ENCODE data around the gene CSF2RB.

Gene CSF2RB

DNA sequence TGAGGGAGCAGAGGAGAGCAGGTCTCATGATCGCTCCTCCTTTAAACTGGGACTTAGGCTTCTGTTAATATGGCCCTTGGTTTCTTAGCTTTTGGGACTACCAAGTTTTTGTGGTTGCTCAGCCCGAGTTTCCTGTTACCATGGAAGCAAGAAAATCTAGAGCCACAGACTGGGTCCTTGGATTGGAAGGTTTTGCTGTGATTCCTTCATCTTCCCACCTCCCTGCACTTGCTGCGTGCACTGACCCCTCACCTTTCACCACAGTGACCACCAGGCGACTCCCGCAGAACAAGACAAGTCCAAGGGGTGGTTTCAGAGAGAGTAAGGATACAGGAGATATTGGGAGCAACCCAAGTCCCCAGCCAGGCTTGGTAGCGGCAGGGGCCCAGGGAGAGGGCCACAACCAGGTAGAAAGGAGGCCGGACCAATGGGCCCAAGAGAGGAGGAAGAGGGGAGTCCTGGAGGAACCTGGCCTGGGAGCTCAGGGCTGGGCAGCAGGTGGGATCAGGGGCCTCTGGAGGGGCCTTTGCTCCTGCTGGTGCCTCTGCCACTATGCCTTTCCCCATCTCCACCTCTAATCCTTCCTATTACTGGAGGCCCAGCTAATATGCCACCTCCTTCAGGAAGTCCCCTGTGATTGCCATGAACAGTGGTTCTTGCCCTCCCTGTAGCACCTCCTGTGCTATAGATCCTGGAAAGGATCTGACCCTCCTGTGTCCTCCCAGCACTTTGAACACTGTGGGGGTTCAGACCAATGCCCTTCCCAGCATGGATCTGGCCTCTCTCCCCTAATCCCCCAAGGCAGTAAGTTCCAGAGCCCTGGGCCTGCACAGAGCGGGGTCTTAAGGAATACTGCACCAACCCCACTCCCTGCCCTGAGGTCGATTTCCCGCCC is 21.2 kb downstream of the CSF2RB start:
- ATAC-seq (no peak), DNase-seq (ENCODE audit: low spot score in 2 of 2) (no peak)
- Mint-ChIP-seq H3K9me3 (no peaks in the 10 kb centered on the region), H3K4me1 (no peaks in the 10 kb centered on the region), H3K27ac (no peak overlapping the region), H3K36me3 (no peaks in the 10 kb centered on the region), H3K4me3 (no peak overlapping the region)

GRCh38 chr22:36935313-36935610 is 21.8 kb downstream of the CSF2RB start:
- Mint-ChIP-seq H3K4me3 (no peak overlapping the region), H3K9me3 (no peaks in the 10 kb centered on the region), H3K27ac (no peak overlapping the region), H3K36me3 (no peaks in the 10 kb centered on the region), H3K4me1 (peaks cover under 1% of the 10 kb centered on the region)
- DNase-seq (ENCODE audit: low spot score in 2 of 2) (no peak), ATAC-seq (no peak)

- Mint-ChIP-seq H3K36me3 (no peaks in the 10 kb centered on the region), H3K27ac (peak overlapping the region; percentile 87), H3K4me3 (no peak overlapping the region), H3K4me1 (peaks cover 5% of the 10 kb centered on the region), H3K9me3 (no peaks in the 10 kb centered on the region)
- ATAC-seq = no peak
- DNase-seq (ENCODE audit: low spot score in 2 of 2) = no peak
These were observed 22.3 kb downstream of the CSF2RB start for GRCh38 chr22:36935694-36936093.

DNA sequence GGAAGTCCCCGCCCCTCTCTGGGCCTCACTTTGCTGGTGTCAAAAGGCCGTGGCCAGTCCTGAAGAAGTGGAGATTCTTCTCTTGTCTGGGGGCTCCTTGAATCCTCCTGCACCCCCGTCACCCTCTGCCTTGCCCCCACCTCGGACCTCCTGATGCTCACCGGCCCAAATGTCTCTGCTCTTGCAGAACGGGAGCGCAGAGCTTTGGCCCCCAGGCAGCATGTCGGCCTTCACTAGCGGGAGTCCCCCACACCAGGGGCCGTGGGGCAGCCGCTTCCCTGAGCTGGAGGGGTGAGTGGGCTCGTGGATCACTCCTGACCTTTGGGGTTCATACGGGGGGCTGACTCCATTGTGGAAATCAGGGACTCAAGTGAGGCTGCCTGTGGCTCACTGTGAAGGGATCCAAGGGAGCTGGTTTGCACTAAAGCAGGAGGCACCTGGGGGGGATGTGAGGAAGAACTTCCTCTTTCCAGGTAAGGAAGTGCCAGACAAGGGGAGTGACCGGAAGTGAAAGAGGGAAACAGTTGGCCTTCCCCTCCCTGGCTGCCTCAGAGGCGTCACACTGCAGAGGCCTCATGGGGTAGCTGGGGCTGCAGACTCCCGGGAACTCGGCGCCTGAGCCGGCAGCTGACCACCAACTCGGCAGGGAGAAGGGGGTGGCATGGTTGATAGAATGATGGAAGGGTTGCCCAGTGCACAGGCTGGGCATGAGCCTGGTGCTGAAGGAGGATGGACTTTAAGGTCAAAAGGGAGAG is 23.1 kb downstream of the CSF2RB start:
- Mint-ChIP-seq H3K4me1 (peaks cover 6% of the 10 kb centered on the region), H3K36me3 (no peaks in the 10 kb centered on the region), H3K9me3 (no peaks in the 10 kb centered on the region), H3K4me3 (no peak overlapping the region), H3K27ac (peak overlapping the region; percentile 87)
- DNase-seq (ENCODE audit: low spot score in 2 of 2) (no peak), ATAC-seq (no peak)

DNA sequence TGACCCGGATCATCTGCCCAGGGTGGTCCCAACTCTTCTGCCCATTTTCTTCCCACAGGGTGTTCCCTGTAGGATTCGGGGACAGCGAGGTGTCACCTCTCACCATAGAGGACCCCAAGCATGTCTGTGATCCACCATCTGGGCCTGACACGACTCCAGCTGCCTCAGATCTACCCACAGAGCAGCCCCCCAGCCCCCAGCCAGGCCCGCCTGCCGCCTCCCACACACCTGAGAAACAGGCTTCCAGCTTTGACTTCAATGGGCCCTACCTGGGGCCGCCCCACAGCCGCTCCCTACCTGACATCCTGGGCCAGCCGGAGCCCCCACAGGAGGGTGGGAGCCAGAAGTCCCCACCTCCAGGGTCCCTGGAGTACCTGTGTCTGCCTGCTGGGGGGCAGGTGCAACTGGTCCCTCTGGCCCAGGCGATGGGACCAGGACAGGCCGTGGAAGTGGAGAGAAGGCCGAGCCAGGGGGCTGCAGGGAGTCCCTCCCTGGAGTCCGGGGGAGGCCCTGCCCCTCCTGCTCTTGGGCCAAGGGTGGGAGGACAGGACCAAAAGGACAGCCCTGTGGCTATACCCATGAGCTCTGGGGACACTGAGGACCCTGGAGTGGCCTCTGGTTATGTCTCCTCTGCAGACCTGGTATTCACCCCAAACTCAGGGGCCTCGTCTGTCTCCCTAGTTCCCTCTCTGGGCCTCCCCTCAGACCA is 24.0 kb downstream of the CSF2RB start:
- Mint-ChIP-seq H3K4me1 (peaks cover 6% of the 10 kb centered on the region), H3K9me3 (no peaks in the 10 kb centered on the region), H3K4me3 (no peak overlapping the region), H3K27ac (no peak overlapping the region), H3K36me3 (no peaks in the 10 kb centered on the region)
- ATAC-seq (no peak), DNase-seq (ENCODE audit: low spot score in 2 of 2) (no peak)

GRCh38 chr22:36938028-36938425 is 24.6 kb downstream of the CSF2RB start:
- H3K27ac Mint-ChIP-seq = no peak overlapping the region
- H3K4me1 Mint-ChIP-seq = peaks cover 6% of the 10 kb centered on the region
- DNase-seq (ENCODE audit: low spot score in 2 of 2) = no peak
- ATAC-seq = no peak
- no peaks in the 10 kb centered on the region for H3K36me3 Mint-ChIP-seq
- no peak overlapping the region for H3K4me3 Mint-ChIP-seq
- no peaks in the 10 kb centered on the region for H3K9me3 Mint-ChIP-seq

DNA sequence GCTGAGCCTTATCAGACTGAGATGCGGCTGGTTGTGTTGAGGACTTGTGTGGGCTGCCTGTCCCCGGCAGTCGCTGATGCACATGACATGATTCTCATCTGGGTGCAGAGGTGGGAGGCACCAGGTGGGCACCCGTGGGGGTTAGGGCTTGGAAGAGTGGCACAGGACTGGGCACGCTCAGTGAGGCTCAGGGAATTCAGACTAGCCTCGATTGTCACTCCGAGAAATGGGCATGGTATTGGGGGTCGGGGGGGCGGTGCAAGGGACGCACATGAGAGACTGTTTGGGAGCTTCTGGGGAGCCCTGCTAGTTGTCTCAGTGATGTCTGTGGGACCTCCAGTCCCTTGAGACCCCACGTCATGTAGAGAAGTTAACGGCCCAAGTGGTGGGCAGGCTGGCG is 25.5 kb downstream of the CSF2RB start:
- Mint-ChIP-seq H3K4me3 (no peak overlapping the region), H3K27ac (no peak overlapping the region), H3K36me3 (no peaks in the 10 kb centered on the region), H3K4me1 (peaks cover 6% of the 10 kb centered on the region), H3K9me3 (no peaks in the 10 kb centered on the region)
- ATAC-seq (no peak), DNase-seq (ENCODE audit: low spot score in 2 of 2) (no peak)

- Mint-ChIP-seq H3K9me3 (no peaks in the 10 kb centered on the region), H3K27ac (no peak overlapping the region), H3K4me1 (peaks cover 6% of the 10 kb centered on the region), H3K36me3 (no peaks in the 10 kb centered on the region), H3K4me3 (no peak overlapping the region)
- ATAC-seq (no peak), DNase-seq (ENCODE audit: low spot score in 2 of 2) (no peak)
These were observed 27.2 kb downstream of the CSF2RB start for GRCh38 chr22:36940676-36941075.

DNA sequence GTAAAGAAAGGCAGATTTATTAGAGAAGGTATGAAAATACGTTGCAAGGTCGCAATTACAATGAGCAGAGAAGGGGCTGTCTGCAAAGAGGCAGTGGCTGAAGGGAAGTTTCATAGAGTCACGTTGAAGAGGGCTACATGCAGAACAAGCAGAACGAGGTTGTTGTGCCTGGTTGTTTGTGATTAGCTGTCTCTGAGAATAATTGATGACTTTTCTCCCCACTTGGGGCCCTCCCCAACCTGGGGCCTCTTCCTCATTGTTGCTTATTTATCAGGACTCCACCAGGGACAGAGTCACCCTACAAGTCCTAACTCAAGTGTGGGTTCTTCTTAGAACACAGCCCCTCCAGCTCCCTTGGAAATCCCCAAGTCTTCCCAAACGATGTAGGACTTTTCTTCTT is 29.1 kb downstream of the CSF2RB start:
- Mint-ChIP-seq H3K4me3 (no peak overlapping the region), H3K27ac (no peak overlapping the region), H3K4me1 (peaks cover 6% of the 10 kb centered on the region), H3K9me3 (no peaks in the 10 kb centered on the region), H3K36me3 (no peaks in the 10 kb centered on the region)
- no peak for DNase-seq (ENCODE audit: low spot score in 2 of 2)
- ATAC-seq = no peak

DNA sequence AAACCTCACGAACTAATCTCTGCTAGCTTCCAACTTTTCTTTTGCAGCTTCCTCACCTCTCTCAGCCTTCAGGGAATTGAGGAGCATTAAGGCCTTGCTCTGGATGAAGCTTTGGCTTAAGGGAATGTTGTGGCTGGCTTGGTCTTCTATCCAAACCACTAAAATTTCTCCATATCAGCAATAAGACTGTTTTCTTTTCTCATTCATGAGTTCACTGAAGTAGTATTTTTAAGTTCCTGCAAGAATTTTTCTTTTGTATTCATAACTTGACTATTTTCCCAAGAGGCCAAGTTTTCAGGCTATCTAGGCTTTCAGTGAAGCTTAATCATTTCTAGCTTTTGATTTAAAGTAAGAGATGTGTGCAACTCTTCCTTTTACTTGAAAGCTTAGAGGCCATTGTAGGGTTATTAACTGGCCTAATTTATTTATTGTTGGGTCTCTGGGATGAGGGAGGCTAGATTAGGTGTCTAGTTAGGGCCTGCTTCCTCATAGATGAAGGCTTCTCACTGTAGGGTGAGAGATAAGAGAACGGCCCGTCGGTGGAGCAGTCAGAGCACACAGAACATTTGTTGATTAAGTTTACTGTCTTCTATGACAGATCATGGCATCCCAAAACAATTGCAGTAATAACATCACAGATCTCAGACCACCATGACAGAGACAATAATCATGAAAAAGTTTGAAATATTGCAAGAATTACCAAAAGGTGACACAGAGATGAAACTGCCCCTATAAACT is 33.2 kb downstream of the CSF2RB start:
- H3K36me3 Mint-ChIP-seq = peaks cover 5% of the 10 kb centered on the region
- DNase-seq (ENCODE audit: low spot score in 2 of 2) = no peak
- no peak for ATAC-seq
- H3K4me3 Mint-ChIP-seq = no peak overlapping the region
- peak overlapping the region; percentile 30 for H3K27ac Mint-ChIP-seq
- no peaks in the 10 kb centered on the region for H3K9me3 Mint-ChIP-seq
- H3K4me1 Mint-ChIP-seq = peaks cover 6% of the 10 kb centered on the region

GRCh38 chr22:36948273-36949225 is 35.1 kb downstream of the CSF2RB start:
- no peaks in the 10 kb centered on the region for H3K9me3 Mint-ChIP-seq
- DNase-seq (ENCODE audit: low spot score in 2 of 2) = no peak
- no peak overlapping the region for H3K4me3 Mint-ChIP-seq
- no peak for ATAC-seq
- no peak overlapping the region for H3K27ac Mint-ChIP-seq
- H3K4me1 Mint-ChIP-seq = peaks cover 8% of the 10 kb centered on the region
- peaks cover 5% of the 10 kb centered on the region for H3K36me3 Mint-ChIP-seq

GRCh38 chr22:36950797-36951590 is 37.6 kb downstream of the CSF2RB start:
- H3K9me3 Mint-ChIP-seq = no peaks in the 10 kb centered on the region
- no peak overlapping the region for H3K4me3 Mint-ChIP-seq
- H3K4me1 Mint-ChIP-seq = peaks cover 23% of the 10 kb centered on the region
- H3K27ac Mint-ChIP-seq = peak overlapping the region; percentile 17
- no peak for ATAC-seq
- DNase-seq (ENCODE audit: low spot score in 2 of 2) = no peak
- H3K36me3 Mint-ChIP-seq = peaks cover 5% of the 10 kb centered on the region

DNA sequence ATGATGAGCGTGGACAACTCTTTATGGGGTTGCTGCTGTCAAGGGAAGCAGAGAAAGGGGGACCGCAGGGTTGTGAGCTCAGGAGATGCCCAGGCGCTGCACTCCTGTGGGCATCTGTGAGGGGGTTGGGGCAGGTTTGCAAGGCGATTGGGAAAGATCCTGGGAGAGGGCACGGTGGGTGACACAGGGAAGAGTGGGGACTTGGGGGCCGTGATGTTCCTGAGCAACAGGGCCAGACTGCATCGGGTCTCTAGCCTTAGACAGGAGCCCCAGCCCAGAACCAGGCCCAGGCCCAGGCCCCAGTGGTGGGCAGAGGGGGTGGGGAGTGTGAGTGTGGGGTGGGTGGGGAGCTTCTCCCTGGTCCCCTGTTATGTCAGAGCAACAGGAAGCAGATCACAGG is 38.3 kb downstream of the CSF2RB start:
- H3K9me3 Mint-ChIP-seq = peaks cover 3% of the 10 kb centered on the region
- H3K27ac Mint-ChIP-seq = peak overlapping the region; percentile 17
- H3K4me1 Mint-ChIP-seq = peaks cover 23% of the 10 kb centered on the region
- no peak for DNase-seq (ENCODE audit: low spot score in 2 of 2)
- H3K4me3 Mint-ChIP-seq = no peak overlapping the region
- no peak for ATAC-seq
- H3K36me3 Mint-ChIP-seq = peaks cover 5% of the 10 kb centered on the region

Measured in stimulated activated effector memory CD8-positive, alpha-beta T cell treated with anti-CD3 and anti-CD28 coated beads, Interleukin-12 subunit alpha, Interleukin-12 subunit beta, amount 100 ng/mL, for 72 hours (primary cell).